H9 (cell line): Measurements from ENCODE around the gene TRPV4. TPM values are rescaled to one million over a fixed set of nuclear protein-coding genes. Genes with fewer than 3 reads are reported as not detected.

Source experiments
- DNase-seq: peaks from one replicate; pipeline ENCODE4 v3.0.0-alpha.2; 2017
- H2AFZ ChIP-seq: one replicate; pipeline ENCODE4 v1.6.1; 2013; ENCODE audit warnings: mild to moderate bottlenecking, low read length, control low read depth, moderate library complexity
- H2AK5ac ChIP-seq: 2 replicates; pipeline ENCODE4 v1.6.1; 2013; ENCODE audit warnings: low read length, control low read depth, mixed read lengths; ENCODE audit not compliant: insufficient read length
- H2BK120ac ChIP-seq: one replicate; pipeline ENCODE4 v1.6.1; 2013; ENCODE audit warnings: low read depth, mild to moderate bottlenecking, low read length, control low read depth, inconsistent platforms; ENCODE audit not compliant: poor library complexity, severe bottlenecking
- H2BK12ac ChIP-seq: 2 replicates; pipeline ENCODE4 v1.6.1; 2013; ENCODE audit warnings: low read length, control low read depth, mixed read lengths, low read depth; ENCODE audit not compliant: insufficient read length
- H2BK15ac ChIP-seq: 2 replicates; pipeline ENCODE4 v1.6.1; 2013; ENCODE audit warnings: low read depth, low read length, control low read depth
- H2BK20ac ChIP-seq: one replicate; pipeline ENCODE4 v1.6.1; 2013; ENCODE audit warnings: low read depth, mild to moderate bottlenecking, low read length, control low read depth, inconsistent platforms; ENCODE audit not compliant: poor library complexity, severe bottlenecking
- H2BK5ac ChIP-seq: 2 replicates; pipeline ENCODE4 v1.6.1; 2013; ENCODE audit warnings: low read length, control low read depth, mixed read lengths; ENCODE audit not compliant: insufficient read length
- H3K14ac ChIP-seq: 2 replicates; pipeline ENCODE4 v1.6.1; 2013; ENCODE audit warnings: low read length, control low read depth; ENCODE audit not compliant: insufficient read depth
- H3K18ac ChIP-seq: 2 replicates; pipeline ENCODE4 v1.6.1; 2013; ENCODE audit warnings: low read depth, mild to moderate bottlenecking, mixed read lengths, low read length, control low read depth; ENCODE audit not compliant: insufficient read length
- H3K23ac ChIP-seq: 2 replicates; pipeline ENCODE4 v1.6.1; 2013; ENCODE audit warnings: low read length, control low read depth, mixed read lengths, low read depth; ENCODE audit not compliant: insufficient read length
- H3K23me2 ChIP-seq: 2 replicates; pipeline ENCODE4 v1.6.1; 2013; ENCODE audit warnings: low read depth, mild to moderate bottlenecking, mixed read lengths, low read length, control low read depth; ENCODE audit not compliant: insufficient read length, poor library complexity, severe bottlenecking
- H3K27ac ChIP-seq: 2 replicates; pipeline ENCODE4 v1.5.1; 2013; ENCODE audit warnings: low read length, control low read depth, mixed read lengths, low read depth; ENCODE audit not compliant: insufficient read length
- H3K27me3 ChIP-seq: 2 replicates; pipeline ENCODE4 v1.6.1; 2013; ENCODE audit warnings: low read length, control low read depth, inconsistent platforms; ENCODE audit not compliant: insufficient read depth
- H3K4ac ChIP-seq: 2 replicates; pipeline ENCODE4 v1.6.1; 2013; ENCODE audit warnings: low read depth, mild to moderate bottlenecking, control low read depth, inconsistent platforms, low read length, moderate library complexity
- H3K4me1 ChIP-seq: 2 replicates; pipeline ENCODE4 v1.6.1; 2013; ENCODE audit warnings: low read length, control low read depth, inconsistent platforms; ENCODE audit not compliant: insufficient read depth
- H3K4me2 ChIP-seq: 2 replicates; pipeline ENCODE4 v1.6.1; 2013; ENCODE audit warnings: low read length, control low read depth, mixed read lengths; ENCODE audit not compliant: insufficient read length, insufficient read depth
- H3K56ac ChIP-seq: 2 replicates; pipeline ENCODE4 v1.6.1; 2013; ENCODE audit warnings: low read depth, mild to moderate bottlenecking, mixed read lengths, low read length, control low read depth; ENCODE audit not compliant: insufficient read length
- H3K79me1 ChIP-seq: 2 replicates; pipeline ENCODE4 v1.6.1; 2013; ENCODE audit warnings: low read depth, mild to moderate bottlenecking, moderate library complexity, low read length, control low read depth, inconsistent platforms; ENCODE audit not compliant: insufficient read depth, poor library complexity, severe bottlenecking
- H3K79me2 ChIP-seq: 2 replicates; pipeline ENCODE4 v1.6.1; 2013; ENCODE audit warnings: low read length, control low read depth, inconsistent platforms; ENCODE audit not compliant: insufficient read depth
- H3K9ac ChIP-seq: 2 replicates; pipeline ENCODE4 v1.6.1; 2013; ENCODE audit warnings: low read length, control low read depth, mixed read lengths; ENCODE audit not compliant: insufficient read length; ENCODE audit errors: extremely low read depth
- H3K9me3 ChIP-seq: one replicate; pipeline ENCODE4 v1.6.1; 2013; ENCODE audit warnings: low read depth, low read length, inconsistent platforms; ENCODE audit not compliant: control insufficient read depth
- H3T11ph ChIP-seq: one replicate; pipeline ENCODE4 v1.6.1; 2013; ENCODE audit warnings: mild to moderate bottlenecking, low read length, control low read depth, inconsistent platforms
- H4K20me1 ChIP-seq: one replicate; pipeline ENCODE4 v1.6.1; 2013; ENCODE audit not compliant: control insufficient read depth, insufficient read length, insufficient read depth
- H4K5ac ChIP-seq: 2 replicates; pipeline ENCODE4 v1.6.1; 2013; ENCODE audit warnings: low read depth, mild to moderate bottlenecking, mixed read lengths, low read length, control low read depth; ENCODE audit not compliant: insufficient read length
- H4K8ac ChIP-seq: replicated peaks from 2 replicates; pipeline ENCODE4 v1.6.1; 2013; ENCODE audit warnings: low read length, control low read depth, mixed read lengths, low read depth; ENCODE audit not compliant: insufficient read length
- H4K91ac ChIP-seq: 2 replicates; pipeline ENCODE4 v1.6.1; 2013; ENCODE audit warnings: low read depth, mild to moderate bottlenecking, moderate library complexity, mixed read lengths, low read length, control low read depth; ENCODE audit not compliant: insufficient read length
- H3K27ac Mint-ChIP-seq, 3 experiments: 2 replicates in 2 of 3; 3 replicates in 1 of 3; pipeline ENCODE4 v1.8.0; 2020 to 2021; ENCODE audit warnings: mixed read lengths in 3 of 3, mild to moderate bottlenecking in 1 of 3, moderate library complexity in 1 of 3
- H3K27me3 Mint-ChIP-seq: 2 replicates; pipeline ENCODE4 v1.8.0; 2021; ENCODE audit warnings: low read depth, mild to moderate bottlenecking, moderate library complexity, mixed read lengths
- H3K36me3 Mint-ChIP-seq, 3 experiments: 2 replicates in 2 of 3; 3 replicates in 1 of 3; pipeline ENCODE4 v1.8.0; 2020 to 2021; ENCODE audit warnings: low read depth in 3 of 3, mixed read lengths in 3 of 3; ENCODE audit not compliant: insufficient read depth in 1 of 3
- H3K4me1 Mint-ChIP-seq, 2 experiments: 2 replicates each; pipeline ENCODE4 v1.8.0; 2020; ENCODE audit warnings: mixed read lengths in 2 of 2
- H3K4me3 Mint-ChIP-seq, 2 experiments: 2 replicates in 1 of 2; 3 replicates in 1 of 2; pipeline ENCODE4 v1.8.0; 2020 to 2021; ENCODE audit warnings: mild to moderate bottlenecking in 2 of 2, mixed read lengths in 2 of 2, moderate library complexity in 1 of 2
- H3K9me3 Mint-ChIP-seq, 2 experiments: 2 replicates in 1 of 2; 3 replicates in 1 of 2; pipeline ENCODE4 v1.8.0; 2020; ENCODE audit warnings: mild to moderate bottlenecking in 2 of 2, mixed read lengths in 2 of 2, moderate library complexity in 1 of 2
- WGBS: extraction: QIAGEN DNeasy Blood & Tissue Kit; methylation state at CpG from one replicate; pipeline ENCODE4 v1.1.7; 2013; ENCODE audit warnings: missing lambda C conversion rate, low lambda C conversion rate, mixed read lengths; ENCODE audit not compliant: insufficient read length; ENCODE audit errors: extremely low coverage; 5-methylcytosine and 5-hydroxymethylcytosine counted together
- total RNA-seq: library from RNA; stranded (reverse); gene quantifications from 2 replicates; pipeline ENCODE4 v1.2.1, GENCODE V29; 2021
- TF ChIP-seq, protein P1 (sequence below): fragments of 200-600 bp; sonication (generic); conservative IDR thresholded peaks from 3 replicates; pipeline ENCODE4 v1.8.0; 2021; ENCODE audit warnings: antibody characterized with exemption, mild to moderate bottlenecking

TRPV4 gene
- total RNA-seq, 1 experiment from 2014 or later: 4.9 TPM

DNA sequence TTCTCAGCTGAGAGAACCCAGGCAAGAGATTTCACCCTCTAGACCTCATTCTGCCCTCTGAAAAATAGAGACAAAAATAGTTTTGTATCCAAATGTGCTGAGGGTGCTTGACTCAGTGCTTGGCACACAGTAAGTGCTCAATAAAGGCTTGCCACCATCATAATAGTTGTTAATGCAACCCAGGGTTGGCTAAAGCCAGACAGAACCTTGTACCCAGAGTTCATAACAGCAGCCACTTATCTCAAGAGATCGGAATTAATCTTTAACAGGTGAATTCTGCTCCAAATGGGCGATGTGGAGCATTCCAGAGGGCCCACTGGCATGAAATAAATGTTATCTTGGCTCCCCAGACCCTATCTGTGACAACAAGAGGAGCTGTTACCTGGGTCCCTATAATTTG is 2.9 kb downstream of the TRPV4 start:
- H3T11ph ChIP-seq: no peak overlapping the region
- no CpG with 5 or more reads among the region's 2 CpGs for WGBS
- no peaks in the 10 kb centered on the region for H4K20me1 ChIP-seq
- Mint-ChIP-seq H3K9me3 (no peaks in the 10 kb centered on the region; a peak in 1 of 5 replicates), H3K27me3 (no peaks in the 10 kb centered on the region; the same call in none of the 2 replicates), H3K4me1 (peaks cover 8 to 13% of the 10 kb centered on the region in 2 experiments; a peak in 3 of 4 replicates), H3K27ac (no peak overlapping the region), H3K36me3 (no peaks in the 10 kb centered on the region), H3K4me3 (no peak overlapping the region)
- no peak overlapping the region for H2AFZ ChIP-seq
- H3K23me2 ChIP-seq: no peaks in the 10 kb centered on the region
- no peak overlapping the region for H3K23ac ChIP-seq
- no peak overlapping the region for H3K18ac ChIP-seq
- H2BK12ac ChIP-seq: no peak overlapping the region
- H4K5ac ChIP-seq: no peak overlapping the region
- H3K4me2 ChIP-seq: no peak overlapping the region
- H2BK20ac ChIP-seq: no peak overlapping the region
- no peak overlapping the region for H3K9ac ChIP-seq
- no peak overlapping the region for H3K4ac ChIP-seq
- H4K8ac ChIP-seq: no peak overlapping the region
- no peak overlapping the region for H4K91ac ChIP-seq
- H3K79me2 ChIP-seq: no peaks in the 10 kb centered on the region
- no peaks in the 10 kb centered on the region for H3K79me1 ChIP-seq
- no peaks in the 10 kb centered on the region for H3K4me1 ChIP-seq
- no peaks in the 10 kb centered on the region for H3K9me3 ChIP-seq
- H2AK5ac ChIP-seq: no peak overlapping the region
- H3K56ac ChIP-seq: no peak overlapping the region
- H3K27ac ChIP-seq: no peak overlapping the region
- DNase-seq: no peak
- no peak overlapping the region for H2BK120ac ChIP-seq
- H2BK15ac ChIP-seq: no peak overlapping the region
- no peaks in the 10 kb centered on the region for H3K27me3 ChIP-seq
- TF ChIP-seq, protein P1, sequence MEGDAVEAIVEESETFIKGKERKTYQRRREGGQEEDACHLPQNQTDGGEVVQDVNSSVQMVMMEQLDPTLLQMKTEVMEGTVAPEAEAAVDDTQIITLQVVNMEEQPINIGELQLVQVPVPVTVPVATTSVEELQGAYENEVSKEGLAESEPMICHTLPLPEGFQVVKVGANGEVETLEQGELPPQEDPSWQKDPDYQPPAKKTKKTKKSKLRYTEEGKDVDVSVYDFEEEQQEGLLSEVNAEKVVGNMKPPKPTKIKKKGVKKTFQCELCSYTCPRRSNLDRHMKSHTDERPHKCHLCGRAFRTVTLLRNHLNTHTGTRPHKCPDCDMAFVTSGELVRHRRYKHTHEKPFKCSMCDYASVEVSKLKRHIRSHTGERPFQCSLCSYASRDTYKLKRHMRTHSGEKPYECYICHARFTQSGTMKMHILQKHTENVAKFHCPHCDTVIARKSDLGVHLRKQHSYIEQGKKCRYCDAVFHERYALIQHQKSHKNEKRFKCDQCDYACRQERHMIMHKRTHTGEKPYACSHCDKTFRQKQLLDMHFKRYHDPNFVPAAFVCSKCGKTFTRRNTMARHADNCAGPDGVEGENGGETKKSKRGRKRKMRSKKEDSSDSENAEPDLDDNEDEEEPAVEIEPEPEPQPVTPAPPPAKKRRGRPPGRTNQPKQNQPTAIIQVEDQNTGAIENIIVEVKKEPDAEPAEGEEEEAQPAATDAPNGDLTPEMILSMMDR: no peak
- H2BK5ac ChIP-seq: no peak overlapping the region
- no peak overlapping the region for H3K14ac ChIP-seq
